ENCODE measurements around the gene KTN1. TPM values are rescaled to one million over a fixed set of nuclear protein-coding genes. Genes with fewer than 3 reads are reported as not detected.

Gene KTN1
- total and polyA plus RNA-seq, 2 experiments from 2014 or later, result 119 to 225 TPM

- peak; percentile 79 for DNase-seq
- Histone ChIP-seq H3K4me2 (ENCODE audit: unreplicated experiment) (peak overlapping the region; percentile 37), H3K4me1 (ENCODE audit: insufficient read depth) (peaks cover 46% of the 10 kb centered on the region), H3K79me2 (ENCODE audit: insufficient read depth) (peaks cover 100% of the 10 kb centered on the region), H3K4me3 (0 out of 2 replicates have a peak overlapping the region, but pooled peaks have one; percentile 13), H2AFZ (no peak overlapping the region), H3K9ac (peak overlapping the region; percentile 10; the same call in 1 of the 2 replicates), H3K9me3 (ENCODE audit: low read depth) (no peaks in the 10 kb centered on the region), H3F3A (ENCODE audit: insufficient read depth) (peaks cover 32% of the 10 kb centered on the region), H3K27ac (peak overlapping the region; percentile 51), H4K20me1 (ENCODE audit: insufficient read depth) (peaks cover 21% of the 10 kb centered on the region), H3K9me2 (ENCODE audit: insufficient read depth) (no peaks in the 10 kb centered on the region), H3K27me3 (replicated peaks; ENCODE audit: insufficient read depth) (no peaks in the 10 kb centered on the region), H3K36me3 (ENCODE audit: low read depth) (no peaks in the 10 kb centered on the region)
- in situ Hi-C loops (cut with MboI), result no loop called here
- TF ChIP-seq EZH2phosphoT487 (IDR thresholded peaks at IDR 0.05; ENCODE audit: insufficient read depth, low read depth) (no peak), EZH2 (IDR thresholded peaks at IDR 0.05; ENCODE audit: insufficient read depth, poor library complexity, severe bottlenecking) (no peak)
- WGBS, 2 experiments (ENCODE audit: low coverage in 1 of 2, low lambda C conversion rate in 2 of 2, missing lambda C conversion rate in 2 of 2), result 0% methylated on average over 2 of the region's 2 CpGs
Measured at GRCh38 chr14:55588259-55588699, 8.3 kb downstream of the KTN1 start.

DNA sequence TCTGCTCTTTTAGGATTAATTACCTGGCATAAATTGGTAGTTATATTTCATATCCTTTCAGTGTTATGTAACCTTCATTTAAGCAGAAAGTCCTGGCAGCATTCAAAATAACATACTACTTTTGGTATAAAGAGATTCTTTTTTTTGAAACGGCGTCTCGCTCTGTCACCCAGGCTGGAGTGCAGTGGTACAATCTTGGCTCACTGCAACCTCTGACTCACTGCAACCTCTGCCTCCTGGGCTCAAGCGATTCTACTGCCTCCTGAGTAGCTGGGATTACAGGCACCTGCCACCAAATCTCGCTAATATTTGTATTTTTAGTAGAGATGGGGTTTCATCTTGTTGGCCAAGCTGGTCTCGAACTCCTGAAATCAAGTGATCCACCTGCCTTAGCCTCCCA lies 9.2 kb downstream of the KTN1 start:
- no peaks in the 10 kb centered on the region for H3K27me3 ChIP-seq (replicated peaks; ENCODE audit: insufficient read depth)
- peak overlapping the region; percentile 51; the same call in 1 of the 2 replicates for H3K27ac ChIP-seq
- no peak overlapping the region for H3K9ac ChIP-seq
- H3F3A ChIP-seq (ENCODE audit: insufficient read depth), result peaks cover 32% of the 10 kb centered on the region
- 78 to 89% methylated on average over 6 of the region's 6 CpGs for WGBS, 2 experiments (ENCODE audit: low coverage in 1 of 2, low lambda C conversion rate in 2 of 2, missing lambda C conversion rate in 2 of 2)
- peaks cover 21% of the 10 kb centered on the region for H4K20me1 ChIP-seq (ENCODE audit: insufficient read depth)
- H2AFZ ChIP-seq, result no peak overlapping the region
- no peaks in the 10 kb centered on the region for H3K9me2 ChIP-seq (ENCODE audit: insufficient read depth)
- H3K79me2 ChIP-seq (ENCODE audit: insufficient read depth), result peaks cover 100% of the 10 kb centered on the region
- in situ Hi-C loops (cut with MboI), result no loop called here
- H3K4me2 ChIP-seq (ENCODE audit: unreplicated experiment), result peak overlapping the region; percentile 37
- peaks cover 44% of the 10 kb centered on the region for H3K4me1 ChIP-seq (ENCODE audit: insufficient read depth)
- peak; percentile 32 for DNase-seq
- no peaks in the 10 kb centered on the region for H3K9me3 ChIP-seq (ENCODE audit: low read depth)
- TF ChIP-seq EZH2phosphoT487 (IDR thresholded peaks at IDR 0.05; ENCODE audit: insufficient read depth, low read depth) (no peak), EZH2 (IDR thresholded peaks at IDR 0.05; ENCODE audit: insufficient read depth, poor library complexity, severe bottlenecking) (no peak)
- H3K36me3 ChIP-seq (ENCODE audit: low read depth), result no peaks in the 10 kb centered on the region
- H3K4me3 ChIP-seq, result no peak overlapping the region

GRCh38 chr14:55592436-55592835 lies 12.4 kb downstream of the KTN1 start:
- Histone ChIP-seq H2AFZ (no peak overlapping the region), H3K4me2 (ENCODE audit: unreplicated experiment) (no peak overlapping the region), H4K20me1 (ENCODE audit: insufficient read depth) (no peaks in the 10 kb centered on the region; the same call in 1 of the 2 replicates), H3F3A (ENCODE audit: insufficient read depth) (peaks cover 26% of the 10 kb centered on the region), H3K9me2 (ENCODE audit: insufficient read depth) (no peaks in the 10 kb centered on the region), H3K9me3 (ENCODE audit: low read depth) (no peaks in the 10 kb centered on the region), H3K27ac (no peak overlapping the region), H3K9ac (no peak overlapping the region), H3K27me3 (replicated peaks; ENCODE audit: insufficient read depth) (no peaks in the 10 kb centered on the region), H3K36me3 (ENCODE audit: low read depth) (no peaks in the 10 kb centered on the region), H3K4me3 (no peak overlapping the region), H3K4me1 (ENCODE audit: insufficient read depth) (peaks cover 27% of the 10 kb centered on the region), H3K79me2 (ENCODE audit: insufficient read depth) (peaks cover 100% of the 10 kb centered on the region)
- in situ Hi-C loops (cut with MboI), result no loop called here
- no peak for DNase-seq
- WGBS, 2 experiments (ENCODE audit: low coverage in 1 of 2, low lambda C conversion rate in 2 of 2, missing lambda C conversion rate in 2 of 2), result 97 to 100% methylated on average over 2 of the region's 2 CpGs
- TF ChIP-seq EZH2phosphoT487 (IDR thresholded peaks at IDR 0.05; ENCODE audit: insufficient read depth, low read depth), result no peak
- TF ChIP-seq EZH2 (IDR thresholded peaks at IDR 0.05; ENCODE audit: insufficient read depth, poor library complexity, severe bottlenecking), result no peak

- Histone ChIP-seq H3K27ac (no peak overlapping the region), H3K9ac (no peak overlapping the region), H3K27me3 (replicated peaks; ENCODE audit: insufficient read depth) (no peaks in the 10 kb centered on the region), H4K20me1 (ENCODE audit: insufficient read depth) (no peaks in the 10 kb centered on the region; the same call in 1 of the 2 replicates), H3K9me3 (ENCODE audit: low read depth) (no peaks in the 10 kb centered on the region), H3F3A (ENCODE audit: insufficient read depth) (peaks cover 14% of the 10 kb centered on the region), H3K36me3 (ENCODE audit: low read depth) (no peaks in the 10 kb centered on the region), H3K79me2 (ENCODE audit: insufficient read depth) (peaks cover 100% of the 10 kb centered on the region), H3K4me2 (ENCODE audit: unreplicated experiment) (no peak overlapping the region), H3K4me1 (ENCODE audit: insufficient read depth) (peaks cover 14% of the 10 kb centered on the region), H3K4me3 (no peak overlapping the region), H3K9me2 (ENCODE audit: insufficient read depth) (no peaks in the 10 kb centered on the region), H2AFZ (no peak overlapping the region)
- in situ Hi-C loops (cut with MboI), result no loop called here
- DNase-seq, result no peak
- WGBS, 2 experiments (ENCODE audit: low coverage in 1 of 2, low lambda C conversion rate in 2 of 2, missing lambda C conversion rate in 2 of 2), result 94 to 98% methylated on average over 2 of the region's 2 CpGs
- no peak for TF ChIP-seq EZH2 (IDR thresholded peaks at IDR 0.05; ENCODE audit: insufficient read depth, poor library complexity, severe bottlenecking)
- no peak for TF ChIP-seq EZH2phosphoT487 (IDR thresholded peaks at IDR 0.05; ENCODE audit: insufficient read depth, low read depth)
Measured at GRCh38 chr14:55593698-55594097, 13.7 kb downstream of the KTN1 start.

All from GM23248 (cell line).